ENCODE data around the gene ZBTB16. TPM values are rescaled to one million over a fixed set of nuclear protein-coding genes. Genes with fewer than 3 reads are reported as not detected.

Gene ZBTB16
- total RNA-seq, 1 donor from 2014 or later, result 0.17 TPM

- H3K4me3 ChIP-seq (ENCODE audit: low read depth, low read length), result no peak overlapping the region
- DNase-seq (ENCODE audit: low read depth), result no peak
- no peak for TF ChIP-seq CTCF (conservative IDR thresholded peaks at IDR 0.05; ENCODE audit: low read depth, low read length)
These were observed 204.1 kb downstream of the ZBTB16 start for GRCh38 chr11:114263513-114264170.

GRCh38 chr11:114264381-114264780 is 204.9 kb downstream of the ZBTB16 start:
- DNase-seq (ENCODE audit: low read depth), result no peak
- no peak overlapping the region for H3K4me3 ChIP-seq (ENCODE audit: low read depth, low read length)
- TF ChIP-seq CTCF (conservative IDR thresholded peaks at IDR 0.05; ENCODE audit: low read depth, low read length), result no peak

GRCh38 chr11:114265122-114265878 is 205.8 kb downstream of the ZBTB16 start:
- H3K4me3 ChIP-seq (ENCODE audit: low read depth, low read length), result no peak overlapping the region
- TF ChIP-seq CTCF (conservative IDR thresholded peaks at IDR 0.05; ENCODE audit: low read depth, low read length), result no peak
- no peak for DNase-seq (ENCODE audit: low read depth)

GRCh38 chr11:114269498-114269897 is 210.0 kb downstream of the ZBTB16 start:
- DNase-seq (ENCODE audit: low read depth), result no peak
- no peak for TF ChIP-seq CTCF (conservative IDR thresholded peaks at IDR 0.05; ENCODE audit: low read depth, low read length)
- H3K4me3 ChIP-seq (ENCODE audit: low read depth, low read length), result no peak overlapping the region

- no peak overlapping the region for H3K4me3 ChIP-seq (ENCODE audit: low read depth, low read length)
- DNase-seq (ENCODE audit: low read depth), result no peak
- no peak for TF ChIP-seq CTCF (conservative IDR thresholded peaks at IDR 0.05; ENCODE audit: low read depth, low read length)
These were observed 211.2 kb downstream of the ZBTB16 start for GRCh38 chr11:114270531-114271270.

GRCh38 chr11:114271316-114271715 is 211.8 kb downstream of the ZBTB16 start:
- DNase-seq (ENCODE audit: low read depth), result no peak
- no peak overlapping the region for H3K4me3 ChIP-seq (ENCODE audit: low read depth, low read length)
- no peak for TF ChIP-seq CTCF (conservative IDR thresholded peaks at IDR 0.05; ENCODE audit: low read depth, low read length)

Data from epithelial cell of proximal tubule (primary cell).